HepG2 (cell line): ENCODE measurements around the gene AFTPH. TPM values are rescaled to one million over a fixed set of nuclear protein-coding genes. Genes with fewer than 3 reads are reported as not detected.
A peak's percentile ranks its signal among the peaks of the same experiment; 100 is the strongest.

ENCODE experiments used
- CREB1 ChIP-seq, 2 experiments: fragments of 450-650 bp in 1 of 2; IDR thresholded peaks; 2 replicates each; pipeline ENCODE4 v1.6.1; 2016 to 2017; ENCODE audit warnings: control low read depth in 1 of 2, mild to moderate bottlenecking in 1 of 2, missing compliant biosample characterization in 1 of 2, missing genetic modification characterization in 1 of 2
- ERF ChIP-seq: IDR thresholded peaks from 2 replicates; pipeline ENCODE4 v1.6.1; 2018; ENCODE audit warnings: missing biosample characterization, missing genetic modification reagents
- GABPA ChIP-seq, 2 experiments: IDR thresholded peaks; 2 replicates each; pipeline ENCODE4 v1.6.1; 2011 to 2016; ENCODE audit warnings: low read depth in 2 of 2, low read length in 1 of 2, missing biosample characterization in 1 of 2, missing genetic modification characterization in 1 of 2
- GTF3A ChIP-seq: sonication (generic); formaldehyde crosslinking; conservative IDR thresholded peaks from 2 replicates; pipeline ENCODE4 v1.4.0; 2020; ENCODE audit warnings: mild to moderate bottlenecking, missing genetic modification reagents
- KDM5B ChIP-seq: sonication (generic); formaldehyde crosslinking; IDR thresholded peaks from 2 replicates; pipeline ENCODE4 v1.4.0; 2020; ENCODE audit warnings: missing genetic modification reagents, mild to moderate bottlenecking, borderline replicate concordance
- NFE2L2 ChIP-seq: fragments of 150-350 bp; IDR thresholded peaks from 2 replicates; pipeline ENCODE4 v1.6.1; 2014; ENCODE audit warnings: low read length
- NR2C2 ChIP-seq: sonication (generic); formaldehyde crosslinking; IDR thresholded peaks from 2 replicates; pipeline ENCODE4 v1.4.0; 2020; ENCODE audit warnings: missing genetic modification reagents, mild to moderate bottlenecking, moderate library complexity, borderline replicate concordance
- RAD21 ChIP-seq: fragments of 450-650 bp; formaldehyde crosslinking; IDR thresholded peaks from 2 replicates; pipeline ENCODE4 v1.5.0; 2020; ENCODE audit warnings: mild to moderate bottlenecking
- RBFOX2 ChIP-seq: fragments of 200-400 bp; formaldehyde crosslinking; IDR thresholded peaks from 2 replicates; pipeline ENCODE4 v1.6.1; 2017; ENCODE audit warnings: low read depth, mild to moderate bottlenecking, low read length
- SALL1 ChIP-seq: sonication (generic); formaldehyde crosslinking; IDR thresholded peaks from 2 replicates; pipeline ENCODE4 v1.8.0; 2022; ENCODE audit warnings: mild to moderate bottlenecking, missing genetic modification reagents
- SP4 ChIP-seq: sonication (generic); formaldehyde crosslinking; IDR thresholded peaks from 2 replicates; pipeline ENCODE4 v1.8.1; 2023; ENCODE audit warnings: mild to moderate bottlenecking, missing genetic modification reagents
- YY1 ChIP-seq: IDR thresholded peaks from 2 replicates; pipeline ENCODE4 v1.6.1; 2011; ENCODE audit warnings: low read length, low read depth, moderate library complexity, mild to moderate bottlenecking; ENCODE audit not compliant: insufficient read depth, insufficient replicate concordance
- ZFY ChIP-seq: sonication (generic); formaldehyde crosslinking; IDR thresholded peaks from 2 replicates; pipeline ENCODE4 v1.4.0; 2020; ENCODE audit warnings: missing genetic modification reagents
- polyA plus RNA-seq, 8 experiments: library from polyadenylated mRNA; depleted of rRNA in 3 of 8; stranded (reverse) in 7 of 8; unstranded in 1 of 8; fragments of >200 nt; fragmentation: Illumina TruSeq in 4 of 8; extraction: Trizol in 4 of 8; gene quantifications; 2 replicates each; pipeline versions ENCODE4 v1.2.1 to v1.2.3, GENCODE V29; 2011 to 2016; ENCODE audit warnings: low read depth in 4 of 8, missing spikeins in 1 of 8, mixed read lengths in 1 of 8; ENCODE audit not compliant: insufficient read depth in 1 of 8
- total RNA-seq, 5 experiments: library from RNA; depleted of rRNA; stranded (reverse); fragments of >200 nt; fragmentation: Illumina TruSeq; extraction: Trizol; gene quantifications; 2 replicates each; pipeline ENCODE4 v1.2.3, GENCODE V29; 2016; ENCODE audit warnings: low read depth in 1 of 5
- TF ChIP-seq, protein P1 (sequence below): sonication (generic); formaldehyde crosslinking; IDR thresholded peaks from 2 replicates; pipeline ENCODE4 v1.4.0; 2020; ENCODE audit warnings: missing genetic modification reagents
- TF ChIP-seq, protein P2 (sequence below): sonication (generic); formaldehyde crosslinking; IDR thresholded peaks from 2 replicates; pipeline ENCODE4 v1.4.0; 2020; ENCODE audit warnings: low read depth, mild to moderate bottlenecking, missing genetic modification reagents
- TF ChIP-seq, protein P3 (sequence below): IDR thresholded peaks from 2 replicates; pipeline ENCODE4 v1.6.1; 2016; ENCODE audit warnings: missing compliant biosample characterization, missing genetic modification reagents, borderline replicate concordance
- TF ChIP-seq, protein P4 (sequence below): sonication (generic); formaldehyde crosslinking; IDR thresholded peaks from 2 replicates; pipeline ENCODE4 v1.4.0; 2020; ENCODE audit warnings: mild to moderate bottlenecking, missing genetic modification reagents
- TF ChIP-seq, protein P5 (sequence below): IDR thresholded peaks from 2 replicates; pipeline ENCODE4 v1.6.1; 2012; ENCODE audit warnings: inconsistent platforms

AFTPH gene
- total and polyA plus RNA-seq, 2 of the 13 experiments (the other 11 are each of a cell fraction or from before 2014, with no cell fraction given) = 27.5 to 36.8 TPM

DNA sequence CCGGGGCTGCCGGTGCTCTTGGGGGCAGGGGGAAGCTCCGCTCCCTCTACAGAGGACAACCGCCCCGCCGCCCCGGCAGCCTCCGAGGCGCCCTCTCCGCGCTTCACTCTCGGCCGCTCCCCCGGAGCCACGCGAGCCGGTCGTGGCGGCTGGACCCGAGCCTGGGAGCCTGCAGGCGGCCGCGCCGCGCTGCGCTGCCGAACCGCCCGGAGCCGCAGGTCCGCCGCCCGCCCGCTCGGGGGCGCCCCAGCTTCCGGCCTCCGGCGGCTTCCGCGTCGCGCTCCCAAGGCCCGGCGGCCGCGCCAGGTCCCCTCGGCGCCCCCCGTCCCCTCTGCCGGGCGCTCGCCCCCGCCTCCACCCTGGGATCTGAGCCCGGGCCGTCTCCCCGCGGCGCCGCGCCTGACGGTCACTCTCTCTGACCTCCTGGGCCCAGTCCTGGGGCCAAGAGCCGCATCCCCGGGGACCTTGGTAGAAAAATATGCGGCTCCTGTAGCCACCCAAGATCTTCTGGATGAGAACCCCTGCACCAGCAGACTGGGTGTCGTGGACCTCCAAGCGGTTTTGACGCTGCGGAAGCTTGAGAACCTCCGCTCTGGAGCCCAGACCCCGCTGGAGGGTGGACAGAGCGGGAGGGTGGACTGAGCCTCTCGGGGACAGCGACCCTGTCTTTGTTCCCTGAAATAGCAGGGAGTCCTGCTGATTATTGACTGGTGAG, 85.3 kb downstream of the AFTPH start (continued):
- TF ChIP-seq NR2C2 (CRISPR knock-in tag) (peak; percentile 24; the same call in 1 of the 2 replicates), GABPA (IDR thresholded peaks at IDR 0.05; ENCODE audit: low read depth, low read length) (peak; percentile 59), GABPA (CRISPR knock-in tag; IDR thresholded peaks at IDR 0.05; ENCODE audit: low read depth) (no peak), ERF (CRISPR knock-in tag) (no peak), KDM5B (peak; percentile 42; the same call in 1 of the 2 replicates), GTF3A (CRISPR knock-in tag) (no peak), YY1 (peak; percentile 20), NFE2L2 (no peak), RBFOX2 (peak; percentile 71), RAD21 (peak; percentile 35; the same call in 1 of the 2 replicates), CREB1 (IDR thresholded peaks at IDR 0.05) (no peak), CREB1 (CRISPR knock-in tag; IDR thresholded peaks at IDR 0.05) (no peak), SP4 (CRISPR knock-in tag) (0 out of 2 replicates have a peak, but pooled peaks have one; percentile 17), SALL1 (CRISPR knock-in tag) (0 out of 2 replicates have a peak, but pooled peaks have one; percentile 4), ZFY (CRISPR knock-in tag) (peak; percentile 41; the same call in 1 of the 2 replicates)
- TF ChIP-seq, protein P1, sequence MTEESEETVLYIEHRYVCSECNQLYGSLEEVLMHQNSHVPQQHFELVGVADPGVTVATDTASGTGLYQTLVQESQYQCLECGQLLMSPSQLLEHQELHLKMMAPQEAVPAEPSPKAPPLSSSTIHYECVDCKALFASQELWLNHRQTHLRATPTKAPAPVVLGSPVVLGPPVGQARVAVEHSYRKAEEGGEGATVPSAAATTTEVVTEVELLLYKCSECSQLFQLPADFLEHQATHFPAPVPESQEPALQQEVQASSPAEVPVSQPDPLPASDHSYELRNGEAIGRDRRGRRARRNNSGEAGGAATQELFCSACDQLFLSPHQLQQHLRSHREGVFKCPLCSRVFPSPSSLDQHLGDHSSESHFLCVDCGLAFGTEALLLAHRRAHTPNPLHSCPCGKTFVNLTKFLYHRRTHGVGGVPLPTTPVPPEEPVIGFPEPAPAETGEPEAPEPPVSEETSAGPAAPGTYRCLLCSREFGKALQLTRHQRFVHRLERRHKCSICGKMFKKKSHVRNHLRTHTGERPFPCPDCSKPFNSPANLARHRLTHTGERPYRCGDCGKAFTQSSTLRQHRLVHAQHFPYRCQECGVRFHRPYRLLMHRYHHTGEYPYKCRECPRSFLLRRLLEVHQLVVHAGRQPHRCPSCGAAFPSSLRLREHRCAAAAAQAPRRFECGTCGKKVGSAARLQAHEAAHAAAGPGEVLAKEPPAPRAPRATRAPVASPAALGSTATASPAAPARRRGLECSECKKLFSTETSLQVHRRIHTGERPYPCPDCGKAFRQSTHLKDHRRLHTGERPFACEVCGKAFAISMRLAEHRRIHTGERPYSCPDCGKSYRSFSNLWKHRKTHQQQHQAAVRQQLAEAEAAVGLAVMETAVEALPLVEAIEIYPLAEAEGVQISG (CRISPR knock-in tag) = peak; percentile 77
- TF ChIP-seq, protein P2, sequence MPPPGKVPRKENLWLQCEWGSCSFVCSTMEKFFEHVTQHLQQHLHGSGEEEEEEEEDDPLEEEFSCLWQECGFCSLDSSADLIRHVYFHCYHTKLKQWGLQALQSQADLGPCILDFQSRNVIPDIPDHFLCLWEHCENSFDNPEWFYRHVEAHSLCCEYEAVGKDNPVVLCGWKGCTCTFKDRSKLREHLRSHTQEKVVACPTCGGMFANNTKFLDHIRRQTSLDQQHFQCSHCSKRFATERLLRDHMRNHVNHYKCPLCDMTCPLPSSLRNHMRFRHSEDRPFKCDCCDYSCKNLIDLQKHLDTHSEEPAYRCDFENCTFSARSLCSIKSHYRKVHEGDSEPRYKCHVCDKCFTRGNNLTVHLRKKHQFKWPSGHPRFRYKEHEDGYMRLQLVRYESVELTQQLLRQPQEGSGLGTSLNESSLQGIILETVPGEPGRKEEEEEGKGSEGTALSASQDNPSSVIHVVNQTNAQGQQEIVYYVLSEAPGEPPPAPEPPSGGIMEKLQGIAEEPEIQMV = no peak
- TF ChIP-seq, protein P3, sequence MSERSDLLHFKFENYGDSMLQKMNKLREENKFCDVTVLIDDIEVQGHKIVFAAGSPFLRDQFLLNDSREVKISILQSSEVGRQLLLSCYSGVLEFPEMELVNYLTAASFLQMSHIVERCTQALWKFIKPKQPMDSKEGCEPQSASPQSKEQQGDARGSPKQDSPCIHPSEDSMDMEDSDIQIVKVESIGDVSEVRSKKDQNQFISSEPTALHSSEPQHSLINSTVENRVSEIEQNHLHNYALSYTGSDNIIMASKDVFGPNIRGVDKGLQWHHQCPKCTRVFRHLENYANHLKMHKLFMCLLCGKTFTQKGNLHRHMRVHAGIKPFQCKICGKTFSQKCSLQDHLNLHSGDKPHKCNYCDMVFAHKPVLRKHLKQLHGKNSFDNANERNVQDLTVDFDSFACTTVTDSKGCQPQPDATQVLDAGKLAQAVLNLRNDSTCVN (CRISPR knock-in tag) = no peak
- TF ChIP-seq, protein P4, sequence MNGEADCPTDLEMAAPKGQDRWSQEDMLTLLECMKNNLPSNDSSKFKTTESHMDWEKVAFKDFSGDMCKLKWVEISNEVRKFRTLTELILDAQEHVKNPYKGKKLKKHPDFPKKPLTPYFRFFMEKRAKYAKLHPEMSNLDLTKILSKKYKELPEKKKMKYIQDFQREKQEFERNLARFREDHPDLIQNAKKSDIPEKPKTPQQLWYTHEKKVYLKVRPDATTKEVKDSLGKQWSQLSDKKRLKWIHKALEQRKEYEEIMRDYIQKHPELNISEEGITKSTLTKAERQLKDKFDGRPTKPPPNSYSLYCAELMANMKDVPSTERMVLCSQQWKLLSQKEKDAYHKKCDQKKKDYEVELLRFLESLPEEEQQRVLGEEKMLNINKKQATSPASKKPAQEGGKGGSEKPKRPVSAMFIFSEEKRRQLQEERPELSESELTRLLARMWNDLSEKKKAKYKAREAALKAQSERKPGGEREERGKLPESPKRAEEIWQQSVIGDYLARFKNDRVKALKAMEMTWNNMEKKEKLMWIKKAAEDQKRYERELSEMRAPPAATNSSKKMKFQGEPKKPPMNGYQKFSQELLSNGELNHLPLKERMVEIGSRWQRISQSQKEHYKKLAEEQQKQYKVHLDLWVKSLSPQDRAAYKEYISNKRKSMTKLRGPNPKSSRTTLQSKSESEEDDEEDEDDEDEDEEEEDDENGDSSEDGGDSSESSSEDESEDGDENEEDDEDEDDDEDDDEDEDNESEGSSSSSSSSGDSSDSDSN = 0 out of 2 replicates have a peak, but pooled peaks have one; percentile 34
- TF ChIP-seq, protein P5, sequence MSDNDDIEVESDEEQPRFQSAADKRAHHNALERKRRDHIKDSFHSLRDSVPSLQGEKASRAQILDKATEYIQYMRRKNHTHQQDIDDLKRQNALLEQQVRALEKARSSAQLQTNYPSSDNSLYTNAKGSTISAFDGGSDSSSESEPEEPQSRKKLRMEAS = 0 out of 2 replicates have a peak, but pooled peaks have one; percentile 32
